HK-2 (cell line): Measurements from ENCODE around the gene PDZD2.

Experiments used
- DNase-seq: peaks from one replicate; pipeline ENCODE4 v3.0.0-alpha.2; 2018; ENCODE audit not compliant: unreplicated experiment

PDZD2 gene

DNA sequence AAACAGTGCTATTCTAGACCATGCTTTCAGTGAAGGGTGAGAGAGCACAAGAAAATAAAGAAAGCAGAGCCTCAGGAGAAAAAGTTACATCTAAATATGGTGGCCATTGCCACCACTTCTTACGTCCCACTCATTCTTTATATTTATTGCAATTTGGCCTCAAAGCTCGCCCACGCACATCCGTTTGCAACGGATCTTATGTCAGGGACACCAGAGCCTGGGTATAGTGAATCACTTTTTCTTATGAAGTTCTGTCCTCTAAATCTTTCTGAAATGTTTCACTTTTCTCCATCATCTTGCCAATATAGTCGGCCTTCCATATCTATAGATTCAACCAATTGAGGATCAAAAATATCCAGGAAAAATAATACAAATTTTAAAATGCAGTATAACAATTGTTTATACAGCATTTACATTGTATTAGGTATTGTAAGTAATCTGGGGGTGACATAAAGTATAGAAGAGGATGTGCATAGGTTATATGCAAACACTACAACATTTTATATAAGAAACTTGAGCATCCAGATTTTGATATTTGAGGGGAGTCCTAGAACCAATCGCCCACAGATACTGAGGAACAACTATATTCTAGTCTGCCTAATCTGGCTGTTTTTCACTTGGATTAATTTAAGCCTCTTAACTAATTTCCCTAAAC, 500.0 kb downstream of the PDZD2 start:
- DNase-seq = no peak

DNA sequence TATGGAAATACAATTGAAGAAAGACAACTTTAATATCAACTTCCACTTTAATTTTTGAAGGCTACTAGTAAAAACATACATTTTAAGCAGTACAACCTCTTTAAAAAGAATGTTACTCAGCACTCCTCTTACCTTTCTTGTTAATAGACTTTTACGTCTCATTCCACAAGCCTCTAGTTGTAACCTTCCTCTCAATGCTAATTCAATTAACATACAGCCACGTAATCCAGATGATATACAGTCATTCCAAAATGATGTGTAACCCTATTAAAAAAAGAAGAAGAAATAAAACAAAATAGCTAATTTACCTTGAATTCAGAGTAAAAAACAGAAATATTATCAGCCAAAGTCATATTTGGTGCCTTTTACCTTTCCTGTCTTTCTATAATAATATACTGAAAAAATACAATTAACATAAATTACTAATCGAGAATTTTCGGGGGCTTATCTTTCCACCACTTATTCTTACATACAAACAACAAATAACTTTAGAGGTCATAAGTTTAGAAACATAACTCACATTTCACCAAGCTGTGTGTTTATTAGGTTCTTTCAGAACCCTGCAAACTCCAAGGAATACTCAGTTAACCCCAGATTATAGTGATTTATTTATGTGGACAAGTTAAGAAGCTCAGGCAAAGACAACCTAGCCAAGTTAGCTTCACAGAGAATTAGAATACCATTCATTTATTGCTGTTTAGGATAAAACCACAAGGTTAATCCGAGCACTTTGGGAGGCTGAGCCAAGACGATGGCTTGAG, 504.9 kb downstream of the PDZD2 start:
- no peak for DNase-seq

DNA sequence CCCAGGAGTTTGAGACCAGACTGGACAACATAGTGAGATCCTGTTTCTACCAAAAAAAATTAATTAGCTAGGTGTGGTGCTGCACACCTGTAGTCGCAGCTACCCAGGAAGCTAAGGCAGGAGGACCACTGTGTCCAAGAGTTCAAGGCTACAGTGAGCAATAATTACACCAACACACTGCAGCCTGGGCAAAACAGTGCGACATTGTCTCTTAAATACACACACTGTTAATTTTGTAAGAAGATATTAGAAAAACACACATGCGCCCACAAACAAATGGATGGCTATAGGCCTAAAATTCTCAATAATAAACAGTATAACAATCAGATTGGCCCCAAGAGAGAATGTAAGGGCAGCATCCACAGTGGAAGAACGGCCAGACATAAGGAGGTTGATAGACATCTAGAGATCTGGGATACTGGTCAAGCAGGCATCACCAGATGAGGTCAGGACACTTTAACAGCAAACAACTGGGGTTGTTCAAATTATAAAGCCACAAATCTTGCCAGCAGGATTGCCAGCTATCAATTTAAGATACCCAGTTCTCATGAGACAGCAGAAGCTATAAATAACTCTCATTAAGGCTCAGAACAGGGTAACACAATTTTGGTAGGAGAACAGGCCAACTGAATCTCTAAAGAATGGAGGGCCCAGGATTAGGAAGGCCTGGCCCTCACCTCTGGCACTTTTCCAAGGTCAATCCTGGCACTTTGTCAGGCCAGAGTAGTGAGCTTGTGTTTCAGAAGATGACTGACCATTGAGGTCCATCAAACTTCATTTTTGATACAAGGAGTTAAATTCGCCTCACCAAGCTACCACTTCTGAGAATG, 505.7 kb downstream of the PDZD2 start:
- DNase-seq = no peak

DNA sequence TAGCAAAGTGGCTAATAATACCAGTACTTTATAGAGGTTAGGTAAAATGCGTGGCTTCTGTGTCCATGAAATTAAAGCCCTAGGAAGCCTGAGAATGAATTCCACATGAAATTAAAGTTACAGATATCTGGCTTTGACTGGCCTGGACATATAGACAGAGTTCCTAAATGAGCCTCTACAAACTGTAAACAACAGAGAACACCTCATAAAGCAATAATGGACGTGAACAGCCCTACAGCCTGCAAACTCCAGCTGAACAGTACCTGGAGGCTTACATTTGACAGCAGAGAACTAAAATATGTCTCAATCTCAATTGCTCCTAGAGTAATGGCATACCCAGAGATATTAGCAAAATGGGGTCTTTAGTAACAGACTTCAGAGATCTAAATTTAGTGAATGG, 506.4 kb downstream of the PDZD2 start:
- DNase-seq = no peak

DNA sequence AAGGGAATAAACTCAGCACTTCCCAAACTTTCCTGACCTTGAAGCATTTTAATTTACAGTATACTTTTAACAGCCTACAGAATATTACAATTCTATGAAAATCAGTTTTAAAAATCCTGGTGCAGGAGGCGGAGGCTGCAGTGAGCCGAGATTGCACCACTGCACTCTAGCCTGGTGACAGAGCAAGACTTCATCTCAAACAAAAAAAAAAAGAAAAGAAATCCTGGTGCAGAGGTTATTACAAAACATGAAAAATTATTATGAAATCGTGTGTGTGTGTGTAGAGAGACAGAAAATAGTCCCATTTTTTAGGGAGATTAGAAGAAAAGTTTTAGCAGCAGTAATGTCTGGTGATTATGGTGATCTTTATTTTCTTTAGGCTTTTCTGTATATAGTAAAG, 508.3 kb downstream of the PDZD2 start:
- DNase-seq = no peak

DNA sequence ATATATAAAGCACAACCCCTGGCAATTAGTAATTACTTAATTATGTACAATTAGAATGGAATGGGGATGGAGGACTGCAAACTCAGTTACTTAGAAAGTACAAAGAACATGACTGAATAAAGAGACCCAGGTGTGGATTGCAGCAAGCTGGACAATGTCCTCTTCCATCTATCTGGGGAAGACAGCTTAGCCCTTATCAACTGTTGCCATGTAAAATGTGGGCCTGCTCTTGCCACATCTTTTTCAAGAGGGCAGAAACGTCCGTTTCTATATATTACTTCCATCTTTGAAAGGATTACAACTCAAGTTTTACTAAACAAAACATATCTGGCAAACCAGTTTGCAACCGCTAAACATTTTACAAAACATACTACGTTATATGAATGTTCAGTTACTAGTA, 509.0 kb downstream of the PDZD2 start:
- DNase-seq = no peak

DNA sequence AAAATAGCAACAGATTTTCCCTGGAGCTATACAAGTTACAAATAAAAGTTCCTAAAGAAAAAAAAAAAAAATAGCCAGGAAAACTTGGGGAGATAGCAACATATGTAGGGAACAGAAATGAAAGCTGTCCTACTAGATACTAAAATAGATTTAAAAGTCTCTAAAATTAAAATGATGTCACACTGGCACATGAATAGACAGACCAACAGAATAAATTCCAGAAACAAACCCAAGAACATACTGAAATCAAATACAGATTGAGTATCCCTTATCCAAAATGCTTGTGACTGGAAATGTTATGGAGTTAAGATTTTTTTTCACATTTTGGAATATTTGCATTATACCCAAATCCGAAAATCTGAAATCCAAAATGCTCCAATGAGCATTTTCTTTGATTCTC, 511.4 kb downstream of the PDZD2 start:
- DNase-seq = no peak

DNA sequence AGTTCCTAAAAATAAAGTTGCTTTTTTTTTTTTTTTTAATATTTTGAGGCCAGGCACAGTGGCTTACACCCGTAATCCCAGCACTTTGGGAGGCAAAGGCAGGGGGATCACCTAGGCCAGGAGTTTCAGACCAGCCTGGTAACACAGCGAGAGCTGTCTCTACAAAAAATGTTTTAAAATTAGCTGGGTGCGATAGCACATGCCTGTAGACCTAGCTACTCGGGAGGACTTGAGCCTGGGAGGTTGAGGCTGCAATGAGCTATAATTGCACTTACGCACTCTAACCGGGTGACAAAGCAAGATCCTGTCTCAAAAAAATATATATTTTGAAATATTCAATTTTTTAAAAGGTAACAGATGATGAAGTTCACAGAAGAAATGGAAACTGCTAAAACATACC, 512.3 kb downstream of the PDZD2 start:
- no peak for DNase-seq

DNA sequence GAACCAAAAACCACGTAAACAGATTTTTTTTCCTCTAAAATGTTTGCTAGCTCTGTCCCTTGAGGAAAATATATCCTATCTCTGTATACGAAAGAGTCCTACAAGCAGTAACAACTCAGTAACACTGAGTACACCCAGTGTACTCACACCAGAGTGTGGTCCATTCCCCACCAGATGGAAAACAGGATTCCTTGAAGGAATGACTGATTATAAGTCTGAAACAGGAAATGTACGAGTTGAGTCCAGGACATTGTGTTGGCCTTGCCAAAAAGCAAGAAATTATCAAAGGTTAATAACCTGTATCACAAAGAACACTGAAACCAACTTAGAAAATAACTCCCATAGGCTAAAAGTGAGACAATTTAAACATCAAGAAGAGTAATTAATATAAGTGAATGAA, 514.8 kb downstream of the PDZD2 start:
- no peak for DNase-seq

DNA sequence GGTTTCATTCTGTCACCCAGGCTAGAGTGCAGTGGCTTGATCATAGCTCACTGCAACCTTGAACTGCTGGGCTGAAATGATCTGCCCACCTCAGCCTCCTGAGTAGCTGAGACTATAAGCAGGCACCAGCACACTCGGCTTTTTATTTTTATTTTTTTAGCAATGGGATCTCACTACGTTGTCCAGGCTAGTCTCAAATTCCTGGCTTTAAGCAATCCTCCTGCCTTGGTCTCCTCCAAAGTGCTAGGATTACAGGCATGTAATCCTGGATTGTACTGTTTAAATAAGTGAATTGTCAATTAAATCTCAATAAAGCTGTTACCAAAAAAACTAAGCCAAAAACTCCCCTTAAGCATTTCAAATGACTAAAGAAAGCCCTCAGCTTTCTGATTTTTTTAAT, 516.3 kb downstream of the PDZD2 start:
- DNase-seq = no peak

DNA sequence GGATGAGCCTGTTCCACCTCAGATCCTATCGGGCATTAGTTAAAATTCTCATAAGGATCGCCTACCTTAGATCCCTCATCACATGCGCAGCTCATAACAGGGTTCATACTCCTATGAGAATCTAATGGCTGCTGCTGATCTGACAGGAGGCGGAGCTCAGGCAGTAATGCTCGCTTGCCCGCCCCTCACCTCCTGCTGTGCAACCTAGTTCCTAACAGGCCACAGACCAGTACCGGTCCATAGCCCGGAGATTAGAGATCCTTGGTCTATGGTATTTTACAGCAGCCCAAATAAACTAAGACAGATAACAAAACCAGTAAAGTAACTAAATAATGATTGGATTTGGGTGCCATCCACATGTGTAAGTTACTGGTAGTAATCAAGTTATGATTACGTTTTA, 517.7 kb downstream of the PDZD2 start:
- no peak for DNase-seq

DNA sequence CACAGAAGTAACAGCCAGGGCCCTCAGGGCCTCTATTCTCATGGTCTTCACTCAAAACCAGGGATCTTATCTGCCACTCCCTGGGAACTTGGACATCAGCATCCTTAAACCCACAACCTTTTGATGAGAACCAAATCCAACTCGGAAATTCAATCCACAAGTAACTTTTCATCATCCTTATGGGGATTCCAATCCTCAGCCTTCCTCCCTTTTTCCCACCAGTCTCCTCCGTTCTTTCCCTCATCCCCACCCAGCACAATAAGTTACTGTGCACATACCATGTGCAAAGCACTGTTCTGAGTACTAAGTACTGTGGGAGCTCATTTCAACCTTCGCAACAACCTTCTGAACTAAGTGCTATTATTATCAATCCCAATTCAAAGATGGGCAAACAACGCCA, 518.1 kb downstream of the PDZD2 start:
- DNase-seq = no peak

DNA sequence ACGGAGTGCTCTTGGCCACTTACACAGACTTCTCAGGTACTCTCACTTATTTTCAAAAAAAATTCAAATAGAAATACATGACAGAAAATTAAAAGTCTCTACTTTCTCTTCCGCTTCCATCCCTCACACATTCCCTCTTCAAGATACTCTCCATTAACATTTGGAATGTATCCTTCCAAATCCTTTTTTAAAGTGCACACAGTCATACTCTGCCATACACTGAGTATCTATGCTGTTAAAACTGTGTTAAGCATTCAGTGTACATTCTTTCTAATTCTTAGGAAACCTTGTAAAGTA, 519.7 kb downstream of the PDZD2 start:
- DNase-seq = no peak

DNA sequence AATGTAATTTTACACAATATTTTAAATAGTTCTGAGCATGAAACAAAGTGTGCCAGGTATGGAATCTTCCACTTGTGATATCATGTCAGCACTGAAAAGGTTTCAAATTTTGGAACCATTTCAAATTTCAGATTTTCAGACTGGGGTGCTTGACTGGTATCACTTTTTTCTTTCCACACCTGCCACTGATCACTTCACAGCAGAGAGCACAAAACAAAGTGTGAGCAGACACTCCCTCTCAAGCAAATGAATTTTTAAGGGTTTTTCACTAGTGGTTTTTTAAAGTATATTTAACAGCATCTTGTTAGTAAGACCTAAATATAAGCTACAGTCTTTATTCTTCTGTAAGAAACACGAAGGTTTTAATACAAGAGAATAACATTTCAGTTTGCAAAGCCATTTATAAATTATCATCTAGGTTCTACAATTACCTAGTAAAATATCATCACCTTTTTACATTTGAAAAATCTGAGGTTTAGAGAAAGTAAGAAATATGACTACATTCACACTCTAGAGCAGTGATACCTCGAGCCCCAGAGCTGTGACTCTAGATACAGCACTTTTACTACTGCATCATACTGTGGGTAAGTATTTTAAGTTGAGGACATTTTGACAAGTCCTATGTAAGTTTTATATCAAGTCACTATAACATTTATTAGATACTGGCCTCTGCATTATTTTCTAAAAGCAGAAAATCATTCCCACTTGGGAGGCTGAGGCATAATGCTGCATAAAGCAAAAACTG, 520.6 kb downstream of the PDZD2 start:
- DNase-seq = no peak

DNA sequence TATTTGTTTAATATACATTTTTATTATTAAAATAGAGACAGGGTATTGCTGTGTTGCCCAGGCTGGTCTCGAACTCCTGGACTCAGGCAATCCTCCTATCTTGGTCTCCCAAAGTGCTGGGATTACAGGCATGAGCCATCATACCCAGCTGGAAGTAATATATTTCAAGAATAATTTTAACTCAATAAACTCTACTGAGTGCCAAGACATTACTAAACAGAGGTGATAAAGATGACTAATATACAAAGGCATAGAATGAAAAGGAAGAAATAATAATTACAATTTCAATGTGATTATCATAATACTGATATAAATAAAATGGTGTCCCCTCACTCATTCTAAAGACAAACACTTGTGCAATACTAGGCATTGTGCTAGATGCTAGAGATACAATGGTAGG, 521.3 kb downstream of the PDZD2 start:
- DNase-seq = no peak
